ENCODE results near the gene SEMA3D. TPM values are rescaled to one million over a fixed set of nuclear protein-coding genes. Genes with fewer than 3 reads are reported as not detected.
A peak's percentile ranks its signal among the peaks of the same experiment; 100 is the strongest.

SEMA3D gene
- total RNA-seq, 1 experiment from 2014 or later = 1.4 TPM

- DNase-seq (ENCODE audit: low read depth, low spot score) (no peak), ATAC-seq (0 out of 2 replicates have a peak, but pooled peaks have one; percentile 42)
- no TSS peak for BruUV-seq (replicated peaks)
- Histone ChIP-seq H3K79me2 (ENCODE audit: insufficient read depth, low read length) (no peaks in the 10 kb centered on the region), H3K4me2 (ENCODE audit: low read length) (no peak overlapping the region), H3K9me2 (ENCODE audit: insufficient read depth) (no peaks in the 10 kb centered on the region), H3K36me3 (ENCODE audit: control insufficient read depth in 1 of 2, insufficient read depth in 2 of 2, low read length in 2 of 2) (no peaks in the 10 kb centered on the region), H3K27ac (ENCODE audit: low read depth, low read length) (no peak overlapping the region), H3K9me3 (ENCODE audit: control insufficient read depth in 1 of 2, insufficient read depth in 1 of 2, low read depth in 1 of 2, low read length in 2 of 2) (no peaks in the 10 kb centered on the region), H2AFZ (ENCODE audit: low read depth, low read length, poor library complexity, severe bottlenecking) (no peak overlapping the region), H3K27me3 (ENCODE audit: insufficient read depth, low read length) (no peaks in the 10 kb centered on the region), H3K4me3 (replicated peaks in 1 of 2; ENCODE audit: low read depth in 1 of 2, low read length in 2 of 2) (no peak overlapping the region), H3K9ac (ENCODE audit: low read length) (no peak overlapping the region), H4K20me1 (ENCODE audit: insufficient read depth) (no peaks in the 10 kb centered on the region), H3K4me1 (ENCODE audit: control insufficient read depth in 1 of 2, insufficient read depth in 2 of 2, low read length in 2 of 2) (no peaks in the 10 kb centered on the region)
- RAD21 ChIA-PET (ENCODE audit: low non-redundant PET in 1 of 2, low total read pairs in 2 of 2, uncharacterized antibody in 2 of 2, unreplicated experiment in 2 of 2) = no interaction called here
- CTCF ChIA-PET = no interaction called here
- intact Hi-C loops (cut with micrococcal nuclease) = no loop called here
- TF ChIP-seq ATF3 (IDR thresholded peaks at IDR 0.05) (no peak), EZH2phosphoT487 (IDR thresholded peaks at IDR 0.05; ENCODE audit: borderline replicate concordance) (no peak), CBX3 (IDR thresholded peaks at IDR 0.05; ENCODE audit: low read depth) (no peak), CTCF (IDR thresholded peaks at IDR 0.05 in 2 of 3, conservative IDR thresholded peaks at IDR 0.05 in 1 of 3; ENCODE audit: borderline replicate concordance in 1 of 3, insufficient read depth in 1 of 3, low read depth in 2 of 3, low read length in 2 of 3) (peak in 2 of 3 experiments; percentile 13 to 19; a peak in 1 of 6 replicates), REST (IDR thresholded peaks at IDR 0.05; ENCODE audit: low read depth) (no peak), RAD21 (IDR thresholded peaks at IDR 0.05; ENCODE audit: low read depth) (no peak), SP1 (IDR thresholded peaks at IDR 0.05; ENCODE audit: low read depth) (no peak), CEBPB (IDR thresholded peaks at IDR 0.05; ENCODE audit: low read depth) (no peak)
- POLR2A ChIA-PET = no interaction called here
Measured at GRCh38 chr7:85014936-85015660, 171.8 kb downstream of the SEMA3D start.
